ENCODE data around the gene RAP1GAP2.
"Not testable (repeated sequence)": the region's sequence is repeated elsewhere in the genome, so short reads cannot be mapped to it uniquely, and the experiment has no call there.

The RAP1GAP2 gene

DNA sequence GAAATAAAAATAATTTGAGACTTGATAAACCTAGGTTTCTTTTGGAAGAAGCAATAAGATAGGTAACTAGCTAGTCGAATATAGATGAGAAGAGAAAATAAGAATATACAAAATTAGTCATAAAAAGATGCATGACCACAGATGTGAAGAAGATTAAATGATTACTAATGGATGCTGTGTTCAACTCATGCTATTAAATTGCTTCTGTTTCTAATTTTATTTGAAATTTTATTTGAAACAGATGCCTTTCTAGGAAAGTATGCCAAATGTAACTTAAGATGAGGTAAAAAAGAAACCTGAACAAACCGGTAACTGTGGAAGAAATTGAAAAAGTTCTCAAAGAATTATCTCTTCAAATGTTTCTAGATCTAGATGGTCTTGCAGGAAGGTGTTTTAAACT lies 175.6 kb downstream of the RAP1GAP2 start:
- no peak for DNase-seq (ENCODE audit: low read depth)

DNA sequence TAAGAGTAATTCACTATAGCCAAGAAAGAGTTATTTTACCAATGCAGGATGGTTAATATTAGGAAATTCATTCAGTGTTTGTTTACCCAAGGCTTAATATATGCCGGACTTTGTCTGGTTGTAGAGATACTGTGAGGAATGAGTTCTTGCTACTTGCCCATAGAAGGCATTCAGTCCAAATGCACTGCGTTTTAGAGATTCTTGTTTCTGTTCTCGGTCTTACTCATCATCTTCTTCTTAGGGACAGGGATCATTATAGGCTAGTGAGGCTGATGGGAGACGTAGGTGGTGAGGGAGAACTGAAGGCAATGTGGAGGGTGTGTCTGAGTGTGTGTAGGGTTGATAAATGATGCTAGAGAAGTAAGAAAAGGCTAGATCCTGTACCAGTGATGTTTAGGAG lies 176.5 kb downstream of the RAP1GAP2 start:
- no peak for DNase-seq (ENCODE audit: low read depth)

DNA sequence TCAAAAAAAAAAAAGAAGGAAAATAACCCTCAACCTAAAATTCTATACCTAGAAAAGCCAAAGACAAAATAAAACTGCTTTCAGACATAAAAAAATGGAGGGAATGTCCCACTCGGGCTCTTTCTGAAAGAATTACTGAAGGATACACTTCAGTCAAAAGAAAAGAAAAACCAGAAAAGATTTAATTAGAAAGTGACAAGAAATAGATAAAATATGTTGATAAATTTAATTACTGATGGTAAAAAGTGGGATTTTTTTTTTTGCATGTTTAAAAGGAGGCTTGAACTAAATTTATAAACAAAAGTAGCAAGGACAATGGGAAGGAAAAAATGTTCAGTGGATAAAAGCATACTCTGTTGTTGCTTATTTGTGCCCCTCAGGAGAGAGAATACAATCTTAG lies 178.1 kb downstream of the RAP1GAP2 start:
- no peak for DNase-seq (ENCODE audit: low read depth)

DNA sequence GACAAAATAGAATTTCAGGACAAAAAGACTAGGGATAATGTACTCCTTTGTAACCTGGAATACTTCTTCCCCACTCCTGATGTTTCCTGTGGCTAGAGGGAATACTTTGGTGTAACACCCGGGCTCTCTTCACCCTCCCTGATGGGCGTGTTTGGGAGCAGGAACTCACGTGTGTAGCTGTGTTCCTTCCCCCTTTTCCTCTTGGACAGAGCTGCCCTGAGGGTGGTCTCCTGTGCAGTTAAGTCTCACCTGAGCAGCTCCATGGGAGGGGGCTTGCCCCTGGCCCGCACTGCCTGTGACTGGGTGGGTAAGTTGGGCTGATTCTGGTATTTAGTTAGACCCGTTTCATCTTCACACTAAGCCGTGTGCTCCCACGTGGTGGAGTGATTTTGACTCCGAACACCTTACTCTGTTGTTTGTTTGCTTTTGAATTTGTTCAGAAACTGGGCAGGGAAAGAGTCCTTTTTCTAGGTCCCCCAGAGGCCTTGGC lies 179.3 kb downstream of the RAP1GAP2 start:
- no peak for DNase-seq (ENCODE audit: low read depth)

DNA sequence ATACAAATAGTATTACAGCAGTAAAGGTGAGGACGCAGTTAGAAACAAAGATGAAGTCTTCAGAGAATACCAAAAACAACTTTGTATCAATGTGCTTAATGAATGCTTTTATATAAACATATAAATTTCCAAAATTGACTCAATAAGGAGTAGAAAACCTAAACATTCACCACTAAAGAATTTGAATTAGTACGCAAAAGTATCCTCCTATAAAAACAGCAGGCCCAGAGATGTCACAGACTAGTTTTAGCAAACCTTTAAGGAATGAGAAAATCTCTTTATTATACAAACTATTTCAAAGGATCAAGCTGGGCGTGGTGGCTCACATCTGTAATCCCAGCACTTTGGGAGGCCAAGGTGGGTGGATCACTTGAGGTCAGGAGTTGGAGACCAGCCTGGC lies 180.9 kb downstream of the RAP1GAP2 start:
- no peak for DNase-seq (ENCODE audit: low read depth)

DNA sequence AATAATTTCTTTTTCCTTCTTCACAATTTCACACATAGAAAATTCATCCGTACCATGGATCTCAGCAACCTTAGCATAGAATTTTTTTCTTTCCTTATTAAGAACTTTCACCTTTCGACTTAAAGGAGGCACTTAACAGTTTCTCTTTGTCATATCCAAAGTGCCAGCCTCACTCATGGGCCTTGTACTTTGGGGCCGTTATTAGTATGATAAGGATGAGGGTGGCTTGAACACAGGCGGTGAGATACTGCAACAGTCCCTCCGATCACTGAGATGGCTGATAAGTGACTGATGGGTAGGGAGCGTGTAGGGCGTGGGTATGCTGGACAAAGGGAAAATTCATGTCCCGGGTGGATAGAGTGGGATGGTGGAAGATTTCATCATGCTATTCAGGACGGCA lies 181.9 kb downstream of the RAP1GAP2 start:
- DNase-seq (ENCODE audit: low read depth): no peak

DNA sequence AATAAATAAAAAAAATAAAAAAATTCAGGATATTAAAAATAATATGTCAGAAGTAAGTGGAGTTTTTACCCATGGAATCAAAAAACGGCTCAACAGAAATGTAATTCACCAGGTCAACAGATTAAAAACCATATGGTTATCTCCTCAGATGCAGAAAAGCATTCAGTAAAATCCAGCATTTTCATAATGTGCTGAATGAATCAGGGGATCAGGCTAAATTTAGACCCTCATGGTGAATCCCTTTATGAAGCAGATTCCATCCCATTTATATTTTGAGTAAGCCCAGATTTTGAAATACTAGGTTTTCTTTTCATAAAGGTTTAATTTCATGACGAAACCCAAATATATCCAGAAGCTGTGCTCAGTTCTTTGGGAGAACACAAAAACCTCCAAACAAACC lies 182.8 kb downstream of the RAP1GAP2 start:
- no peak for DNase-seq (ENCODE audit: low read depth)

DNA sequence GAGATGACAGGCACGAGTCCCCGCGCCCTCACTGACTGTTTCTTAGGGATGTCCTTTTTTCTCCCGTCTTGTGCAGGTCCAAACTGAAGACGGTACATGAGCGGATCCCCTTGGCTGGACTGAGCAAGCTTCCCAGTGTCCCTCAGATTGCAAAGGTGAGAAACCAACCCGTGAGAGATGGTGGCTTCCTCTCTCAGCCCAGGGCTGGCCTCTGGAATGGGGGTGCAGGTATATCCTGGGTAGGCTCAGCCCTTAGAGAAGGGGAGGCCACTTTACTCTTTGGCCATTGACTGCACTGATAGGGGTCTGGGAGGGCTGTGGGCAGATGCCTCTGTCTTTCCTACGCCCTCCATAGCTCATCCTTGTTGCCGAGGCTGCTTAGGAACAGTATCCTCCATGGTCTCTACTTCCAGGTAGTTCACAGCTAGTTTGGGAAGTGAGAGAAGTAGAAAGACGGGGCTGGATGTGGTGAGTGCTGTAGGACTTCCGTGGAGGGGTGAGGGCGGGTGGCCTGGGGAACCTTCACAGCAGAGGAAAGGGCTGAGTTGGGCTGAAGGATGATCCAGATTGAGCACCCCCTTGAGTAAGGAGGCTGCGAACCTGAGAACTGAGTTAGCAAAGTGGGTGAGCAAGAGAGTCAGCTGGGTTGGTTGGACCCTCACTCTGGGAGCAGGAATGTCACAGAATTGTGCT lies 184.1 kb downstream of the RAP1GAP2 start:
- DNase-seq (ENCODE audit: low read depth): no peak

DNA sequence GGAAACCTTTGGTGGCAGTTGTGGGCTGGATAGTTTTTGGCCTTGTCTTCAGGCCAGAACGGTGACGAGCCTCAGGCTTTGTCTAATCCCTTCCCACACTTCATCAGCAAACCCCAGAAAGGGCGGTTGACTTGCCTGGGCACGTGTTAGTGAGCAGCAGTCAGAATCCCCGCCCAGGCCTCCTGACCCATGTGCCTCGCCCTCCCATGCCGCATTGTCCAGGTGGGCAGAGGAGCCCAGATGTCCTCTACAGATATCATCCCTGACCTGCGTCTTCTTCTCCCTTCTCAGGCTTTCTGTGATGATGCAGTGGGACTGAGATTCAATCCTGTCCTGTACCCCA lies 184.6 kb downstream of the RAP1GAP2 start:
- DNase-seq (ENCODE audit: low read depth): no peak

DNA sequence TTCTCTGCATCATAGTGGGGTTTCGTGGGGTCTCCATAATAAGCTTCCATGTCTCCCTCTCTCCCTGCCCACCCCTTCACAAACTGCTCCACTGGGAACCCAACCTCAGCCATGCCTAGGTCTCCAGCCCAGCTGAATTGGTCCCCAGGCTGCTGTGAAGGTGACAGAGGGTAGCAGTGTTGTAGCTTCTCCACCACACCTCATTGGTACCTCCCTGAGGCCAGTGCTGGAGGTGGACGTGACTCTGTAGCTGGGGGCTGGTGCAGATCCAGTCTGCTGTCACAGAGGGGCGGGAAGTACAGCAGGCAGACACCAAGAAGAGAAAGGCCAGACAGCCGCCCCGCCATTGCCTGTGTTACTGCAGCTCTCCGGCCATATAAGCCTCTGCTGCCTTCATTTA lies 185.1 kb downstream of the RAP1GAP2 start:
- DNase-seq (ENCODE audit: low read depth): no peak

DNA sequence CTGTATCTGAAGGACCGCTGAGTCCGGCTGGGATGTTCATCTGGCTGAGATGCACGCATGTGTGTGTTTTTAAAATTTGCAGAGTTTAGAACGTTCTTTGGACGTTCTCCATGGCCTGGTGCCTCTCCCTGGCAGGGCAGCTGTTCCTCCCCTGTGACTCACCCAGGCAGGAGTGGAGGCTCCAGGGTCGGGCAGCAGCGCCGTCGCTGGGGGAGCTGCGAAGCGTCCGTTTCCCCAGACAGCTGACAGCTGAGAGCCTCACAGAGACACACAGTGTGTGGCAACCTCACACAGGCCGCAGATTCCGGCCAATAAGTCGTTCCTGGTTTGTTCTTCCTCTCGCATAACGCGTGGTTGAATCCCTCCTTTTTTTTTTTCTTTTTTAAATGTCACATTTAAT lies 186.6 kb downstream of the RAP1GAP2 start:
- no peak for DNase-seq (ENCODE audit: low read depth)

DNA sequence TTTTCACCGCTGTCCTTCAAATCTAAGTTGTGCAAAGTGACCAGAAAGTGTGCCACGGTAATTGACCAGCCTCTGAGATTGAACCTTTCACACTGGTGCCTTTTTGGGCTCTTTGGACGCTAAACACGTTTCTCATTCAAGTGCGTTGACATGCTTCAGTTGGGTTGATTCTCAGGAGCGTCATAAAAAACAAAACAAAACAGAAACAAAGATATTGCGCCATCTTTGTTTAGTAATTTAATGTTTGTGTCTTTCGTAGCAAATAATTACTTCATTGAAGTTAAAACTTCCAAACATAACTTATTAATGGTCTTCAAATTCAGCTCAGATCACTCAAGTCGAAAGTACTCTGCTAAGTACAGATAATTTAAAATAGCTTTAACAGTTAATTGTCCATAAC lies 187.0 kb downstream of the RAP1GAP2 start:
- DNase-seq (ENCODE audit: low read depth): no peak

DNA sequence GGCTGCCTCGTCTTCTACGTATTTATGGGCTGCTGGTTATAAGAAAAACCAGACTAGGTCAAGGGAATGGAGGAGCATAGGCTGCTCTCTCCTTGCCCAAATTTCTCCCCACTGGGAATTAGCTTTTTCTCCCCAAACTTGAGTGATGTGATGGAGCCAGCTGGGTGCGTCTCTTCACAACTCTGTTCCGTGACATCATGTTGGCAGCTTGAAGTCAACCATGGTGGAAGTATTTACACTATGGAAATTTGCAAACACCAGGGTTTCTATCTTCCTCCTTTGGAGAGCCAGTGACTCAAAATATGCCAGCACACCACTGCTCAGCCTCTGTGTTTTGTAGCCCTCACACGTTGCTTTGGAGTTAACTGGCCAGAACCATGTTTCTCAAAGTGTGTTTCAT lies 189.1 kb downstream of the RAP1GAP2 start:
- no peak for DNase-seq (ENCODE audit: low read depth)

DNA sequence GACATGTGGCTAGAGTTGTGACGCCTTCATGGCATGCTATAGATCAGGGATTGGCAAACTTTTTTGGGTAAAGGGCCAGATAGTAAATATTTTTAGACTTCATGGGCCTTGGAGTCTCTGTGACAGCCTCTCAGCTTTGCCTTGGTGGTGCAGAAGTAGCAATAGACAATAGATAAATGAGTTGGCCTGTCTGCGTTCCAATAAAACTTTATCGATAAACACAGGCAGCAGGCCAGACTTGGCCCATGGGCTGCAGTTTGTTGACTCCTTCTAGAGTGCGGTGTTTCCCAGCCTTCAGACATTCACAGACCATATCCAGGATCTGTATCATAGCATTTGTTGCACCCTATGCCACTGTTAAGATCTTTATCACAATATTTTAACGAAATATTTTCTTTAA lies 190.7 kb downstream of the RAP1GAP2 start:
- no peak for DNase-seq (ENCODE audit: low read depth)

DNA sequence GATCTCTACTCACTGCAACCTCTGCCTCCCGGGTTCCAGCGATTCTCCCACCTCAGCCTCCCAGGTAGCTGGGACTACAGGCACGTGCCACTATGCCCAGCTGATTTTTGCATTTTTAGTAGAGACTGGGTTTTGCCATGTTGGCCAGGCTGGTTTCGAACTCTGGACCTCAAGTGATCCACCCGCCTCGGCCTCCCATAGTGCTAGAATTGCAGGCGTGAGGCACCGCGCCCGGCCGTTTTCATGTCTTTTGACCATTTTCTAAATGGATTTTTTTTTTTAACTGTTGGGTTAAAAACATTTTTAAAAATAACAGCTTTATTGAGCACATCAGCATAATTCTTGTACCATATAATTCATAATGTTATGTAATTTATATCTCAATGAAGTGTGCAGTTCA lies 193.2 kb downstream of the RAP1GAP2 start:
- DNase-seq (ENCODE audit: low read depth): not testable (repeated sequence)

DNA sequence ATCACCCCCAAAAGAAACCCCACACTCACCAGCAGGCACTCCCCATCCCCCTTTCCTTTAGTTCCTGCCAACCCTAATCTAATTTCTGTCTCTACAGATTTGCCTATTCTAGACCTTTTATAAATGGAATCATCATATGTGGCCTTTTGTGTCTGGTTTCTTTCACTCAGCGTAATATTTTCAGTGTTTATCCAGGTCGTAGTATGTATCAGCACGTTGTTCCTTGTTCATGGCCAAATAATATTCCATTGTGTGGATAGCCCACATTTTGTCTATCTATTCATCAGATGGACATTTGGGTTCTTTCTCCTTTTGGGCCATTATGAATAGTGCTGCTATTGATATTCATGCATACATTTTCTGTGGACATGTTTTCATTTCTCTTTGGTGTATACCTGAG lies 193.6 kb downstream of the RAP1GAP2 start:
- DNase-seq (ENCODE audit: low read depth): no peak

DNA sequence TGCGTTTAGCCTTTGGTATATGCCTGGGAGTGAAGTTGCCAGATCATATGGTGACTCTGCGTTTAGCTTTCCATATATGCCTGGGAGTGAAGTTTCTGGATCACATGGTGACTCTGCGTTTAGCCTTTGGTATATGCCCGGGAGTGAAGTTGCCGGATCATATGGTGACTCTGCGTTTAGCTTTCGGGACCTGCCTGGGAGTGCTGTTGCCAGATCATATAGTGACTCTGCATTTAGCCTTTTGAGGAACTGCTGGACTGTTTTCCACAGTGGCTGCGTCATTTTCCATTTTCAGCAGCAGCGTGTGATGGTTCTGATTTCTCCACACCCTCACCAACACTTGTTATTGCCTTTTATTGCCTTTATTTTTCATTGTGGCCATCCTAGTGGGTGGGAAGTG lies 194.2 kb downstream of the RAP1GAP2 start:
- DNase-seq (ENCODE audit: low read depth): no peak

DNA sequence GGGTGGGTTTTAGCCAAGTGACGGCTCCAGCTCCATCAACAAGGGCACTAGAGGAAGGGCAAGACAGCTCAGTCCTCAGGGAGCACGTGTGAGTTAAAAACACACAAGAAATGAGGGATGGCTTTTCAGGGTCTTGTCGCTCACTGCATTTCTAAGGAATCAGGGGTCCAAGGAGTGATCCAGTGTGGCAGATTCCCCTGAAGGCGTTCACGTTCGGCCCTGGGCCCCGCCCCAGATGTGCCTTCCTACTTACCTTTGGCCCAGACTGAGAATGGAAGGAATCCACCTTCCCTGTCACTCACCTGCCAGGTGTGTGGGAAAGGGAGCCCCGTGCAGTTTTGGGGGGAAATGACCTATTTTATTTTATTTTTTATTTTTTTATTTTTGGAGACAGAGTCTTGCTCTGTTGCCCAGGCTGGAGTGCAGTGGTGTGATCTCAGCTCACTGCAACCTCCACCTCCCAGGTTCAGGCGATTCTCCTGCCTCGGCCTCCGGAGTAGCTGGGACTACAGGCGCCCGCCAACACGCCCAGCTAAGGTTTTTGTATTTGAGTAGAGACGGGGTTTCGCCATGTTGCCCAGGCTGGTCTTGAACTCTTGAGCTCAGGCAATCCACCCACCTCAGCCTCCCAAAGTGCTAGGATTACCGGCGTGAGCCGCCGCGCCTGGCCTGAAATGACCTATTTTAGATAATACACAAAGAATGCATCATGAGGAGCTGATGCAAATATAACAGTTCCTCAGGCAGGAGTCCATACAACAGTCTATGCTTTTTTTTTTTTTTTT lies 195.3 kb downstream of the RAP1GAP2 start:
- DNase-seq (ENCODE audit: low read depth): not testable (repeated sequence)

DNA sequence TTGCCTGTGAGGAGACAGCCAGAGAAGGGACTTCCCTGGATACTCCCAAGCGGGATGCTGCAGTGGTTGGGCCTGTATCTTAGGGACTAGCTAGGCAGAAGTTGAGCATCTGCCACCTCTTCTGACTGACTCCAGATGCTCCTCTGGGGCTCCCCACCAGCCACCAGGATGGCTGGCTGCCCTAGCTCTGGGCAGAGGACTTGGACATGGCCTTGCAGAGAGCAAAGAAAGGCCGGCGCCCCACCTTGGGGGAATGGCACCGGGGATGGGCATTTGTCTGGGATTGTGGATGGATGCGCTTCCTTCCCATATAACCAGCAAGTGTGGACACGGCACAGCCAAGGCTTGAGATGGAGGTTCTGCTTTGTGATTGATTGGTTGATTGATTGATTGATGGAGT lies 198.2 kb downstream of the RAP1GAP2 start:
- DNase-seq (ENCODE audit: low read depth): no peak

DNA sequence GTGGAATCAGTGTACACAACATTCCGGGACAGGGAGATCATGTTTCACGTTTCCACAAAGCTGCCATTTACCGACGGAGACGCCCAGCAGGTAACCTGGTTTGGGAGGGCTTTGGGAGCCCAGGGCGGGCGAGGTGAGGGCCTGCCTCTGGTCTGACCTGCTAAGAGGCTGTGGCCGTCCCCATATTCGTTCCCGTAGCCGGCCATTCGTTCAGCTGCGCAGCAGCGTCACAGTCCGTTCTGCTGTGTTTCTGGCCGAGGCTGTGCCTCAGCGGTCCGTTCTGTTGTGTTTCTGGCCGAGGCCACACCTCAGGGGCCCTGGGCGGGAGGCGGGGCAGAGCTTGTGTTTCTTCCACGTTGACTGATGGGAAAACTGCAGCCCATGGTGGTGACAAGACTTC lies 199.1 kb downstream of the RAP1GAP2 start:
- no peak for DNase-seq (ENCODE audit: low read depth)

DNA sequence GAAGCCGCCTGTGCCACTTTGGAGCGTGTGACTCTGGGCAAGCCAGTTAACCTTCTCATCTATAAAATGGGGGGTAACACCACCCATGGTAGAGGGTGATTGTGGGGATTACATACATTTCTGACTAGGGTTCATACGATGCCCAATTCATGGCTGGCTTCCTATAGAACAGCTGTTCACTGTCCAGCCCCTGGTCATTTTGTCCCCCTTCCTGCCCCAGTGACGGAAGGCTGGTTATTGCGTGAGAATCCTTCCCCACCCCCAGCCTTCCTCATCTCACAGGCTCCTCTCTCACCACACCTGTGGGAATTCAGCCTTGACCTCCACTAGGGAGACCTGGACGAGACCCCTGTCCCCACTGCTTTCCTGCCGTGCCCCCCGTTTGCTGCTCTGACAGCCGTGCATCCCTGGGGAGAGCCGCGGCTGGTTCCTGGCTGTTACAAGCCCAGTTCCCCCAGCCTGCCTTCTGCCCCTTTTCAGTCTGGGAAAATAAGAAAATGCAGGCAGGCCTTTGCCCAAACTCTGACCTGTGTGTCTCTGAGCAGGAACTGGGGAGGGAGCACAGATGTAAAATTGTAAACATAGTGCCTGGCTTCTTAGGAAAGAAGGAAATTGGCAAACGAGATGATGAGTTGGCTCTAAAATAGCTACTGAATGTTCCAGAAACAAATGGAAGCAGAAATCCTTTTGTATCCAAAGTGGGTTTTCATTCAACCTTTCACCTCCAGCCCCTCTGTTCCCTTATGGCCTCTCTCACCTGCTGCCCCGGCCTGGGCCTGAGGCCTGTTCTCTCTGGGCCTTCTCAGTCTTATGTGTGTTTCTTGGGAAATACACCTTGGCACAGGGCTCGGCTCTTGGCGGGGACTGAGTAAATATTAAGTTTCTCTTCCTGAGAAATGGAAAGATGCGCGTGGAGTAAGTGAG lies 199.9 kb downstream of the RAP1GAP2 start:
- no peak for DNase-seq (ENCODE audit: low read depth)

DNA sequence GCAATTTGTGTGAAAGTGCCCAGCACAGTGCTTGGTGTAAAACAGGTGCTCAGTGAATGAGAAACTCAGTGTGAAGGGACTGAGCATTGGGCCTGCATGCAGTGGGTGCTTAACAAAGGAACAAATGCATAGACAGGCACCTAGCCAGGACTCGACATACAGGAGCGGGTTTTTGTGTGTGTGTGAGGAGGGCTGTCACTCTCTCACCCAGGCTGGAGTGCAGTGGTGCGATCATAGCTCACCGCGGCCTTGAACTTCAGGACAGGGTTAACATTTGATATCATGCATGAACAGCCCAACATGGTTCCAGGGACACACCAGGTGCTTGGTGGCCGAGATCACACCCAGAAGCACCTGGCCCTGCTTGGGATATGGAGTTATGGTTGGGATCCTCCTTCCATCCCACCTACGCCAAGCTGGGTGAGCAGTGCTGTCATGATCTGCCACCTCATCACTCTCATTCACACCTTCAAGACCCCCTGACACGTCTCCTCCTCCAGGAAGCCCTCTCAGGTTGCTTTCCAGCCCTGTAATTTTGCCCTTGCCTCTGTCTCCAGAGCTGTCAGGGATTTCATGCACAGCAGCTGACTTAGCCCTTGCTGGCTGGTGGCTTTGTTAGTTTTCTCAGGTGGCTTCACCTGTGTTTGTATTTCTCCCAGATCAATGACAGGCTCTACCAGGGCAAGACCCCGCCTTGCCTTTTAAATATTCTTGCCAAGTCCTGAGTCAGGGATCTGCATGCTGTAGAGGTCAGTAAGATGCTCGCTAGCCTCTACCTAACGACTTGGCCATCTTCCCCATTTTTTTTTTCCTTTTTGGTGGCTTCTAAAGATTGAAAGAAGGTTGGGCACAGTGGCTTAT lies 200.8 kb downstream of the RAP1GAP2 start:
- no peak for DNase-seq (ENCODE audit: low read depth)

Data from stimulated activated CD8-positive, alpha-beta memory T cell treated with anti-CD3 and anti-CD28 coated beads, Interleukin-15, amount 100 ng/mL, for 24 hours (primary cell).